Measurements from ENCODE around the gene FAIM2.

DNA sequence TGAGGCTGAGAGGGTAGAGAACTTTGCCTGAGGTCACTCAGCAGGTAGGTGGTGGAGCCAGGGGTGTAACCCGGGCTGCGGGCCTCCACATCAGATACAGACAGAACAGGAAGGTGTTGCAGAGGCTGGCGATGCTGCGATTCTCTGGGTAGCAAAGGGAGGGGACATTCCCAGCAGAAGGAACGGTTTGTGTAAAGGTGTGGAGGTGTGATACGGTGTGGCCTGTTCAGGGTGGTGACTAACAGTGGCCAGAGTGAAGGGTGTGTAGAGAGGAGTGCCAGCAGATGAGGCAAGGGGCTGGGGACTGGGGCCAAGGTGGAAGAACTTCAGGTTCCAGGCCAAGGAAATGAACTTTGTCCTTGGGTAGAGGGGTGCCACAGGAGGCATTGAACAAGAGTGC is 18.2 kb upstream of the FAIM2 start:
- TF ChIP-seq, protein P1, sequence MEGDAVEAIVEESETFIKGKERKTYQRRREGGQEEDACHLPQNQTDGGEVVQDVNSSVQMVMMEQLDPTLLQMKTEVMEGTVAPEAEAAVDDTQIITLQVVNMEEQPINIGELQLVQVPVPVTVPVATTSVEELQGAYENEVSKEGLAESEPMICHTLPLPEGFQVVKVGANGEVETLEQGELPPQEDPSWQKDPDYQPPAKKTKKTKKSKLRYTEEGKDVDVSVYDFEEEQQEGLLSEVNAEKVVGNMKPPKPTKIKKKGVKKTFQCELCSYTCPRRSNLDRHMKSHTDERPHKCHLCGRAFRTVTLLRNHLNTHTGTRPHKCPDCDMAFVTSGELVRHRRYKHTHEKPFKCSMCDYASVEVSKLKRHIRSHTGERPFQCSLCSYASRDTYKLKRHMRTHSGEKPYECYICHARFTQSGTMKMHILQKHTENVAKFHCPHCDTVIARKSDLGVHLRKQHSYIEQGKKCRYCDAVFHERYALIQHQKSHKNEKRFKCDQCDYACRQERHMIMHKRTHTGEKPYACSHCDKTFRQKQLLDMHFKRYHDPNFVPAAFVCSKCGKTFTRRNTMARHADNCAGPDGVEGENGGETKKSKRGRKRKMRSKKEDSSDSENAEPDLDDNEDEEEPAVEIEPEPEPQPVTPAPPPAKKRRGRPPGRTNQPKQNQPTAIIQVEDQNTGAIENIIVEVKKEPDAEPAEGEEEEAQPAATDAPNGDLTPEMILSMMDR (IDR thresholded peaks at IDR 0.05 in 4 of 5, conservative IDR thresholded peaks at IDR 0.05 in 1 of 5) = no peak
- TF ChIP-seq POLR2A (IDR thresholded peaks at IDR 0.05) = no peak
